ENCODE results near the gene DLG2.

DNA sequence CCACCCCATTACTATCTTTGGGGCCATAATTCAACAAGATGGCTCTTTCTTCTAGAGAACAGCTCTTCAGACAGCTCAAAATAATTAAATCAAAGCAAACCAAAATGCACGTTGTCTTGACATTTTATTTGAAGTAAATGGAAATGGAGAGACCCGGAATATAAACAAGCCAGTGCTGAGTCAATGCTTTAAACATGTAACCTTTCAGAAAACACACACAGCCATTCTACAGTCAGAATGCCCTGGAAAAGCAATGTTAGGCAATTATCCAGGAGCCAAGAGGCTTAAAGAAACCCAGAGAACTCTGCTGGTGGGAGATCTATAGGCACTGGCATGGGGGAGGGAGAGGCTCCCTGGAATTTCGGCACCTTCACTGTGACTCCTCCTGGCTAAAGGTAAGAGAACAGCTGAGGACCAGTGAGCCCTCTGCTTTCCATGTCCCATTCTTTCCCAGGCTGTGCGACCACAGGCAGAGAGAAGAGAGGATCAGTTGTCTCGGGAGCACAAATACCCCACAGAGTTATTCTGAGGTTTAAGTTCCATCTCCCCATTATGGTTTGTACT lies 2086.9 kb downstream of the DLG2 start:
- no peak for TF ChIP-seq POLR2A (IDR thresholded peaks at IDR 0.05)
- TF ChIP-seq, protein P1, sequence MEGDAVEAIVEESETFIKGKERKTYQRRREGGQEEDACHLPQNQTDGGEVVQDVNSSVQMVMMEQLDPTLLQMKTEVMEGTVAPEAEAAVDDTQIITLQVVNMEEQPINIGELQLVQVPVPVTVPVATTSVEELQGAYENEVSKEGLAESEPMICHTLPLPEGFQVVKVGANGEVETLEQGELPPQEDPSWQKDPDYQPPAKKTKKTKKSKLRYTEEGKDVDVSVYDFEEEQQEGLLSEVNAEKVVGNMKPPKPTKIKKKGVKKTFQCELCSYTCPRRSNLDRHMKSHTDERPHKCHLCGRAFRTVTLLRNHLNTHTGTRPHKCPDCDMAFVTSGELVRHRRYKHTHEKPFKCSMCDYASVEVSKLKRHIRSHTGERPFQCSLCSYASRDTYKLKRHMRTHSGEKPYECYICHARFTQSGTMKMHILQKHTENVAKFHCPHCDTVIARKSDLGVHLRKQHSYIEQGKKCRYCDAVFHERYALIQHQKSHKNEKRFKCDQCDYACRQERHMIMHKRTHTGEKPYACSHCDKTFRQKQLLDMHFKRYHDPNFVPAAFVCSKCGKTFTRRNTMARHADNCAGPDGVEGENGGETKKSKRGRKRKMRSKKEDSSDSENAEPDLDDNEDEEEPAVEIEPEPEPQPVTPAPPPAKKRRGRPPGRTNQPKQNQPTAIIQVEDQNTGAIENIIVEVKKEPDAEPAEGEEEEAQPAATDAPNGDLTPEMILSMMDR (IDR thresholded peaks at IDR 0.05): no peak
- no peak for TF ChIP-seq EP300 (IDR thresholded peaks at IDR 0.05)

Data from sigmoid colon (tissue), 4 donors.